ENCODE data around the gene SCGB1C1.

DNA sequence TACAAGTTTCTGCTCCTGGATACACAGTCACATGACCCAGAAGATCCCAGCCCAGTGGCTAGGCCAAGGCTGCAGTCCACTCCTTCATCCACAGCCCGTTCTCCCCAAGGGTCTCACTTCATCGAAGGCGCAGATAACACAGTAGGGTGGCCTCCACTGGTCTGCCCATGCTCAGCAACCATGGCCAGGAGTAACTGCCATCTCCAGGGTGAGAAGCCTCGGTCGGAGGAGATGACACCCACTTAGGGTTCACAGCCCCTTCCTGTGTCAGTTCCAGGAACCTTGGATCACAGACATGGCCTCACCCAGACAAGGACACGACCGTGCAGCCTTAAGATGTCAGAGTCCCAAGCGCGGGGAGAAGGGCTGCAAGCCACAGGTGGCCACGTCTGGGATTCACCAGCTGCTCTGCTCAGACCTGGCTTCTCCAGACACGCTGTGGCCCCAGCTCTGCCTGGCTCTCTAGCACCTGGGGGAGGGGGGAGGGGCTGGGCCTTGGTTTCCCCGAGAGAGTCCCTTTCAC lies 11.8 kb downstream of the SCGB1C1 start:
- no peak for TF ChIP-seq CTCF (IDR thresholded peaks at IDR 0.05)
- TF ChIP-seq EZH2 (IDR thresholded peaks at IDR 0.05): no peak

Data from neural progenitor cell (in vitro differentiated cells).